HepG2 (cell line): ENCODE data around the gene QRICH2. TPM values are rescaled to one million over a fixed set of nuclear protein-coding genes. Genes with fewer than 3 reads are reported as not detected.
A peak's percentile ranks its signal among the peaks of the same experiment; 100 is the strongest.

Experiments
- ADNP ChIP-seq: sonication (generic); formaldehyde crosslinking; IDR thresholded peaks from 2 replicates; pipeline ENCODE4 v1.4.0; 2020; ENCODE audit warnings: missing genetic modification reagents
- FOXJ3 ChIP-seq: sonication (generic); formaldehyde crosslinking; IDR thresholded peaks from 2 replicates; pipeline ENCODE4 v1.4.0; 2020; ENCODE audit warnings: missing genetic modification reagents, mild to moderate bottlenecking, borderline replicate concordance
- HDAC2 ChIP-seq: sonication (generic); formaldehyde crosslinking; IDR thresholded peaks from 2 replicates; pipeline ENCODE4 v1.4.0; 2020; ENCODE audit warnings: missing genetic modification reagents
- KLF6 ChIP-seq: IDR thresholded peaks from 2 replicates; pipeline ENCODE4 v1.8.0; 2016; ENCODE audit warnings: missing biosample characterization, missing genetic modification reagents
- MATR3 ChIP-seq: sonication (generic); formaldehyde crosslinking; IDR thresholded peaks from 2 replicates; pipeline ENCODE4 v1.4.0; 2020; ENCODE audit warnings: missing genetic modification reagents
- MBNL3 ChIP-seq: fragments of 250-450 bp; sonication (Bioruptor Pico); conservative IDR thresholded peaks from 2 replicates; pipeline ENCODE4 v1.8.0; 2022; ENCODE audit warnings: mild to moderate bottlenecking, inconsistent platforms
- PAX8 ChIP-seq: sonication (generic); formaldehyde crosslinking; IDR thresholded peaks from 2 replicates; pipeline ENCODE4 v1.8.0; 2022; ENCODE audit warnings: mild to moderate bottlenecking, missing genetic modification reagents, borderline replicate concordance
- POGZ ChIP-seq: sonication (generic); formaldehyde crosslinking; IDR thresholded peaks from 2 replicates; pipeline ENCODE4 v1.4.0; 2020; ENCODE audit warnings: mild to moderate bottlenecking, missing genetic modification reagents
- SIN3B ChIP-seq: fragments of 150-350 bp; IDR thresholded peaks from 2 replicates; pipeline ENCODE4 v1.6.1; 2014; ENCODE audit warnings: low read length
- TEAD2 ChIP-seq: sonication (generic); formaldehyde crosslinking; IDR thresholded peaks from 2 replicates; pipeline ENCODE4 v1.9.0; 2021; ENCODE audit warnings: missing genetic modification reagents
- ZBTB1 ChIP-seq: sonication (generic); formaldehyde crosslinking; IDR thresholded peaks from 2 replicates; pipeline ENCODE4 v1.4.0; 2020; ENCODE audit warnings: missing genetic modification reagents, borderline replicate concordance
- ZFP90 ChIP-seq: sonication (generic); formaldehyde crosslinking; IDR thresholded peaks from 2 replicates; pipeline ENCODE4 v1.8.0; 2022; ENCODE audit warnings: missing genetic modification reagents, mild to moderate bottlenecking, inconsistent platforms, borderline replicate concordance
- ZNF354B ChIP-seq: sonication (generic); formaldehyde crosslinking; IDR thresholded peaks from 2 replicates; pipeline ENCODE4 v1.8.0; 2022; ENCODE audit warnings: mild to moderate bottlenecking, missing genetic modification reagents
- ZNF367 ChIP-seq: sonication (generic); formaldehyde crosslinking; IDR thresholded peaks from 2 replicates; pipeline ENCODE4 v1.4.0; 2020; ENCODE audit warnings: missing genetic modification reagents, borderline replicate concordance
- ZNF878 ChIP-seq: sonication (generic); formaldehyde crosslinking; IDR thresholded peaks from 2 replicates; pipeline ENCODE4 v1.8.1; 2023; ENCODE audit warnings: mild to moderate bottlenecking, missing genetic modification reagents, moderate library complexity
- ZSCAN30 ChIP-seq: sonication (generic); formaldehyde crosslinking; IDR thresholded peaks from 2 replicates; pipeline ENCODE4 v1.5.0; 2020; ENCODE audit warnings: mild to moderate bottlenecking, missing genetic modification reagents
- polyA plus RNA-seq, 8 experiments: library from polyadenylated mRNA; depleted of rRNA in 3 of 8; stranded (reverse) in 7 of 8; unstranded in 1 of 8; fragments of >200 nt; fragmentation: Illumina TruSeq in 4 of 8; extraction: Trizol in 4 of 8; gene quantifications; 2 replicates each; pipeline versions ENCODE4 v1.2.1 to v1.2.3, GENCODE V29; 2011 to 2016; ENCODE audit warnings: low read depth in 4 of 8, missing spikeins in 1 of 8, mixed read lengths in 1 of 8; ENCODE audit not compliant: insufficient read depth in 1 of 8
- total RNA-seq, 5 experiments: library from RNA; depleted of rRNA; stranded (reverse); fragments of >200 nt; fragmentation: Illumina TruSeq; extraction: Trizol; gene quantifications; 2 replicates each; pipeline ENCODE4 v1.2.3, GENCODE V29; 2016; ENCODE audit warnings: low read depth in 1 of 5
- TF ChIP-seq, protein P1 (sequence below): IDR thresholded peaks from 2 replicates; pipeline ENCODE4 v1.6.1; 2016; ENCODE audit warnings: mild to moderate bottlenecking, missing biosample characterization, missing genetic modification reagents
- TF ChIP-seq, protein P2 (sequence below): sonication (generic); formaldehyde crosslinking; IDR thresholded peaks from 2 replicates; pipeline ENCODE4 v1.5.0; 2020; ENCODE audit warnings: mild to moderate bottlenecking, missing genetic modification reagents
- TF ChIP-seq, protein P3 (sequence below): sonication (generic); formaldehyde crosslinking; IDR thresholded peaks from 2 replicates; pipeline ENCODE4 v1.5.0; 2020; ENCODE audit warnings: mild to moderate bottlenecking, missing genetic modification reagents, moderate library complexity
- TF ChIP-seq, protein P4 (sequence below): sonication (generic); formaldehyde crosslinking; IDR thresholded peaks from 2 replicates; pipeline ENCODE4 v1.5.0; 2020; ENCODE audit warnings: missing genetic modification reagents
- TF ChIP-seq, protein P5 (sequence below): sonication (generic); formaldehyde crosslinking; IDR thresholded peaks from 2 replicates; pipeline ENCODE4 v1.4.0; 2020; ENCODE audit warnings: low read depth, mild to moderate bottlenecking, missing genetic modification reagents

The QRICH2 gene
- total and polyA plus RNA-seq, 2 of the 13 experiments (the other 11 are each of a cell fraction or from before 2014, with no cell fraction given): 3.7 to 5.7 TPM

DNA sequence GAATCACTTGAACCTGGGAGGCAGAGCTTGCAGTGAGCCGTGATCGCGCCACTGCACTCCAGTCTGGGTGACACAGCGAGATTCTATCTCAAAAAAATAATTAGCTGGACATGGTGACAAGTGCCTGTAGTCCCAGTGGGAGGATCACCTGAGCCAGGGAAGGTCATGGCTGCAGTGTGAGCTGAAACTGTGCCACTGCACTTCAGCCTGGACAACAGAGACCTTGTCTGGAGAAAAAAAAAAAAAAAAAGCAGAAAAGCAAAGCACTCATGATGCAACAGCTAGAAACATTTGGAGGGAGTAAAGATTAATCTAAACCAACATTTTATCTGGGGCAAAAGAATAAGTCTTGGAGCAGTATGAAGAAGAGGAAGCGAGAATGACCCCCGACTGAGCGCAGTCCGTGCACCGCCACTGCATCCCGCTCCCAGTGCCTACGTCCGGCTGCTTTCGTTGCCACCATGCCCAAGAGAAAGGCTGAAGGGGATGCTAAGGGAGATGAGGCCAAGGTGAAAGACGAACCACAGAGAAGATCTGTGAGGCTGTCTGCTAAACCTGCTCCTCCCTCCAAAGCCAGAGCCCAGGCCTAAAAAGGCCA, 37.4 kb upstream of the QRICH2 start (continued):
- TF ChIP-seq MATR3 (CRISPR knock-in tag) (no peak), ZNF367 (CRISPR knock-in tag) (no peak), ZBTB1 (CRISPR knock-in tag) (no peak), TEAD2 (CRISPR knock-in tag) (no peak), FOXJ3 (no peak), SIN3B (no peak), ZSCAN30 (CRISPR knock-in tag) (no peak), ZNF354B (CRISPR knock-in tag) (no peak), HDAC2 (CRISPR knock-in tag) (no peak; the same call in 1 of the 2 replicates), MBNL3 (no peak), KLF6 (CRISPR knock-in tag) (0 out of 2 replicates have a peak, but pooled peaks have one; percentile 59), ZNF878 (CRISPR knock-in tag) (no peak; the same call in 1 of the 2 replicates), ADNP (CRISPR knock-in tag) (no peak), POGZ (no peak), PAX8 (CRISPR knock-in tag) (no peak), ZFP90 (CRISPR knock-in tag) (peak; percentile 46; the same call in 1 of the 2 replicates)
- TF ChIP-seq, protein P1, sequence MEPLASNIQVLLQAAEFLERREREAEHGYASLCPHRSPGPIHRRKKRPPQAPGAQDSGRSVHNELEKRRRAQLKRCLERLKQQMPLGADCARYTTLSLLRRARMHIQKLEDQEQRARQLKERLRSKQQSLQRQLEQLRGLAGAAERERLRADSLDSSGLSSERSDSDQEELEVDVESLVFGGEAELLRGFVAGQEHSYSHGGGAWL: no peak
- TF ChIP-seq, protein P2, sequence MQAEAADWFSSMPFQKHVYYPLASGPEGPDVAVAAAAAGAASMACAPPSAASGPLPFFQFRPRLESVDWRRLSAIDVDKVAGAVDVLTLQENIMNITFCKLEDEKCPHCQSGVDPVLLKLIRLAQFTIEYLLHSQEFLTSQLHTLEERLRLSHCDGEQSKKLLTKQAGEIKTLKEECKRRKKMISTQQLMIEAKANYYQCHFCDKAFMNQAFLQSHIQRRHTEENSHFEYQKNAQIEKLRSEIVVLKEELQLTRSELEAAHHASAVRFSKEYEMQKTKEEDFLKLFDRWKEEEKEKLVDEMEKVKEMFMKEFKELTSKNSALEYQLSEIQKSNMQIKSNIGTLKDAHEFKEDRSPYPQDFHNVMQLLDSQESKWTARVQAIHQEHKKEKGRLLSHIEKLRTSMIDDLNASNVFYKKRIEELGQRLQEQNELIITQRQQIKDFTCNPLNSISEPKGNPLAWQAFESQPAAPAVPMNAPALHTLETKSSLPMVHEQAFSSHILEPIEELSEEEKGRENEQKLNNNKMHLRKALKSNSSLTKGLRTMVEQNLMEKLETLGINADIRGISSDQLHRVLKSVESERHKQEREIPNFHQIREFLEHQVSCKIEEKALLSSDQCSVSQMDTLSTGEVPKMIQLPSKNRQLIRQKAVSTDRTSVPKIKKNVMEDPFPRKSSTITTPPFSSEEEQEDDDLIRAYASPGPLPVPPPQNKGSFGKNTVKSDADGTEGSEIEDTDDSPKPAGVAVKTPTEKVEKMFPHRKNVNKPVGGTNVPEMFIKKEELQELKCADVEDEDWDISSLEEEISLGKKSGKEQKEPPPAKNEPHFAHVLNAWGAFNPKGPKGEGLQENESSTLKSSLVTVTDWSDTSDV: no peak
- TF ChIP-seq, protein P3, sequence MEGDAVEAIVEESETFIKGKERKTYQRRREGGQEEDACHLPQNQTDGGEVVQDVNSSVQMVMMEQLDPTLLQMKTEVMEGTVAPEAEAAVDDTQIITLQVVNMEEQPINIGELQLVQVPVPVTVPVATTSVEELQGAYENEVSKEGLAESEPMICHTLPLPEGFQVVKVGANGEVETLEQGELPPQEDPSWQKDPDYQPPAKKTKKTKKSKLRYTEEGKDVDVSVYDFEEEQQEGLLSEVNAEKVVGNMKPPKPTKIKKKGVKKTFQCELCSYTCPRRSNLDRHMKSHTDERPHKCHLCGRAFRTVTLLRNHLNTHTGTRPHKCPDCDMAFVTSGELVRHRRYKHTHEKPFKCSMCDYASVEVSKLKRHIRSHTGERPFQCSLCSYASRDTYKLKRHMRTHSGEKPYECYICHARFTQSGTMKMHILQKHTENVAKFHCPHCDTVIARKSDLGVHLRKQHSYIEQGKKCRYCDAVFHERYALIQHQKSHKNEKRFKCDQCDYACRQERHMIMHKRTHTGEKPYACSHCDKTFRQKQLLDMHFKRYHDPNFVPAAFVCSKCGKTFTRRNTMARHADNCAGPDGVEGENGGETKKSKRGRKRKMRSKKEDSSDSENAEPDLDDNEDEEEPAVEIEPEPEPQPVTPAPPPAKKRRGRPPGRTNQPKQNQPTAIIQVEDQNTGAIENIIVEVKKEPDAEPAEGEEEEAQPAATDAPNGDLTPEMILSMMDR: no peak; the same call in 1 of the 2 replicates
- TF ChIP-seq, protein P4, sequence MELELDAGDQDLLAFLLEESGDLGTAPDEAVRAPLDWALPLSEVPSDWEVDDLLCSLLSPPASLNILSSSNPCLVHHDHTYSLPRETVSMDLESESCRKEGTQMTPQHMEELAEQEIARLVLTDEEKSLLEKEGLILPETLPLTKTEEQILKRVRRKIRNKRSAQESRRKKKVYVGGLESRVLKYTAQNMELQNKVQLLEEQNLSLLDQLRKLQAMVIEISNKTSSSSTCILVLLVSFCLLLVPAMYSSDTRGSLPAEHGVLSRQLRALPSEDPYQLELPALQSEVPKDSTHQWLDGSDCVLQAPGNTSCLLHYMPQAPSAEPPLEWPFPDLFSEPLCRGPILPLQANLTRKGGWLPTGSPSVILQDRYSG (CRISPR knock-in tag): no peak
- TF ChIP-seq, protein P5, sequence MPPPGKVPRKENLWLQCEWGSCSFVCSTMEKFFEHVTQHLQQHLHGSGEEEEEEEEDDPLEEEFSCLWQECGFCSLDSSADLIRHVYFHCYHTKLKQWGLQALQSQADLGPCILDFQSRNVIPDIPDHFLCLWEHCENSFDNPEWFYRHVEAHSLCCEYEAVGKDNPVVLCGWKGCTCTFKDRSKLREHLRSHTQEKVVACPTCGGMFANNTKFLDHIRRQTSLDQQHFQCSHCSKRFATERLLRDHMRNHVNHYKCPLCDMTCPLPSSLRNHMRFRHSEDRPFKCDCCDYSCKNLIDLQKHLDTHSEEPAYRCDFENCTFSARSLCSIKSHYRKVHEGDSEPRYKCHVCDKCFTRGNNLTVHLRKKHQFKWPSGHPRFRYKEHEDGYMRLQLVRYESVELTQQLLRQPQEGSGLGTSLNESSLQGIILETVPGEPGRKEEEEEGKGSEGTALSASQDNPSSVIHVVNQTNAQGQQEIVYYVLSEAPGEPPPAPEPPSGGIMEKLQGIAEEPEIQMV (CRISPR knock-in tag): no peak
